Glutamatergic neuron (in vitro differentiated cells): ENCODE measurements around the gene NAPA. TPM values are rescaled to one million over a fixed set of nuclear protein-coding genes. Genes with fewer than 3 reads are reported as not detected.

ENCODE experiments used
- DNase-seq: peaks from one replicate; pipeline ENCODE4 v3.0.0; 2022
- H3K27ac Mint-ChIP-seq: one replicate; pipeline ENCODE4 v1.8.0; 2020; ENCODE audit warnings: mild to moderate bottlenecking, mixed read lengths, inconsistent platforms; ENCODE audit not compliant: unreplicated experiment
- H3K27me3 Mint-ChIP-seq: one replicate; pipeline ENCODE4 v1.8.0; 2020; ENCODE audit warnings: mild to moderate bottlenecking, moderate library complexity, mixed read lengths, inconsistent platforms; ENCODE audit not compliant: unreplicated experiment
- H3K36me3 Mint-ChIP-seq: one replicate; pipeline ENCODE4 v1.8.0; 2020; ENCODE audit warnings: mild to moderate bottlenecking, mixed read lengths, inconsistent platforms; ENCODE audit not compliant: unreplicated experiment
- H3K4me1 Mint-ChIP-seq: one replicate; pipeline ENCODE4 v1.8.0; 2020; ENCODE audit warnings: mild to moderate bottlenecking, low read depth, mixed read lengths, inconsistent platforms; ENCODE audit not compliant: unreplicated experiment
- H3K4me3 Mint-ChIP-seq: one replicate; pipeline ENCODE4 v1.8.0; 2020; ENCODE audit warnings: mild to moderate bottlenecking, mixed read lengths, inconsistent platforms; ENCODE audit not compliant: unreplicated experiment
- H3K9me3 Mint-ChIP-seq: one replicate; pipeline ENCODE4 v1.8.0; 2020; ENCODE audit warnings: mild to moderate bottlenecking, moderate library complexity, mixed read lengths, inconsistent platforms; ENCODE audit not compliant: unreplicated experiment
- CTCF ChIP-seq: fragments of 200-600 bp; sonication (generic); IDR thresholded peaks from one replicate; pipeline ENCODE4 v1.5.0; 2021; ENCODE audit not compliant: partially characterized antibody, unreplicated experiment
- total RNA-seq: library from RNA; stranded (reverse); fragmentation: NEBNext Ultra II Directional; extraction: Animal tissue kit (Norgen Biotek cat#: 25700); gene quantifications from one replicate; pipeline ENCODE4 v1.2.1, GENCODE V29; 2021; ENCODE audit not compliant: unreplicated experiment

The NAPA gene
- total RNA-seq, 1 donor from 2014 or later: 262 TPM

- peaks cover 11% of the 10 kb centered on the region for H3K9me3 Mint-ChIP-seq
Observed at GRCh38 chr19:47494211-47494547, 20.7 kb downstream of the NAPA start.

GRCh38 chr19:47493378-47494210 lies 21.3 kb downstream of the NAPA start:
- peak overlapping the region; percentile 61 for H3K4me3 Mint-ChIP-seq
- peaks cover 7% of the 10 kb centered on the region for H3K36me3 Mint-ChIP-seq
- H3K27me3 Mint-ChIP-seq: peaks cover 10% of the 10 kb centered on the region
- peaks cover 33% of the 10 kb centered on the region for H3K4me1 Mint-ChIP-seq
- no peak for TF ChIP-seq CTCF
- no peak for DNase-seq
- H3K27ac Mint-ChIP-seq: peak overlapping the region; percentile 89
- peaks cover 5% of the 10 kb centered on the region for H3K9me3 Mint-ChIP-seq

More at GRCh38 chr19:47494211-47494547, 20.7 kb downstream of the NAPA start:
- Mint-ChIP-seq H3K36me3 (peaks cover 7% of the 10 kb centered on the region), H3K4me1 (peaks cover 38% of the 10 kb centered on the region), H3K27me3 (peaks cover 12% of the 10 kb centered on the region), H3K27ac (peak overlapping the region; percentile 89), H3K4me3 (peak overlapping the region; percentile 39)
- no peak for DNase-seq
- no peak for TF ChIP-seq CTCF

- Mint-ChIP-seq H3K9me3 (peaks cover 4% of the 10 kb centered on the region), H3K4me1 (peaks cover 33% of the 10 kb centered on the region), H3K36me3 (peaks cover 7% of the 10 kb centered on the region), H3K27ac (peak overlapping the region; percentile 89), H3K4me3 (no peak overlapping the region), H3K27me3 (peaks cover 10% of the 10 kb centered on the region)
- DNase-seq: no peak
- no peak for TF ChIP-seq CTCF
Observed at GRCh38 chr19:47492571-47493377, 22.1 kb downstream of the NAPA start.

GRCh38 chr19:47492137-47492533 lies 22.7 kb downstream of the NAPA start:
- Mint-ChIP-seq H3K27me3 (peaks cover 12% of the 10 kb centered on the region), H3K4me3 (no peak overlapping the region), H3K4me1 (peaks cover 32% of the 10 kb centered on the region), H3K27ac (no peak overlapping the region), H3K36me3 (peaks cover 9% of the 10 kb centered on the region), H3K9me3 (peaks cover 4% of the 10 kb centered on the region)
- no peak for DNase-seq
- TF ChIP-seq CTCF: no peak
